GM12878 (cell line): ENCODE data around the gene NACA. TPM values are rescaled to one million over a fixed set of nuclear protein-coding genes. Genes with fewer than 3 reads are reported as not detected.
A peak's percentile ranks its signal among the peaks of the same experiment; 100 is the strongest.

ENCODE experiments used
- ATAC-seq: fragments of 200-7000 bp; cut with Tn5 transposase; 3 replicates; pipeline ENCODE4 v1.9.1; 2020; ENCODE audit warnings: mild to moderate bottlenecking, moderate library complexity
- BruUV-seq: library from RNA; stranded (reverse); fragments of 400-500 nt; replicated peaks from 2 replicates; lab custom pipeline; 2021; lab: Mats Ljungman, UMichigan
- CTCF ChIA-PET: fragments of 300-600 bp; sonication (Branson Sonifier 250); formaldehyde crosslinking; extraction: SDS; loops from one replicate; lab custom pipeline; 2021; ENCODE audit warnings: inconsistent platforms; lab: Yijun Ruan, JAX
- POLR2A ChIA-PET: fragments of 350-600 bp; formaldehyde crosslinking; extraction: SDS; loops from one replicate; lab custom pipeline; 2021; ENCODE audit warnings: inconsistent platforms; lab: Charles Lee
- RAD21 ChIA-PET: fragments of 300-600 bp; sonication (Branson Sonifier 250); formaldehyde crosslinking; loops from one replicate; lab custom pipeline; 2023; ENCODE audit warnings: antibody characterized with exemption; ENCODE audit not compliant: unreplicated experiment; lab: Charles Lee
- SMC1A ChIA-PET: fragments of 300-600 bp; sonication (Branson Sonifier 250); formaldehyde crosslinking; loops from one replicate; lab custom pipeline; 2023; ENCODE audit not compliant: unreplicated experiment, uncharacterized antibody; lab: Charles Lee
- DNase-seq: peaks from one replicate; pipeline ENCODE4 v3.0.0-alpha.2; 2011; ENCODE audit warnings: low read depth, low spot score
- FAIRE-seq: peaks from 3 replicates; lab custom pipeline; 2011; peaks lifted over from hg19 to GRCh38; lab: Jason Lieb, UNC
- H2AFZ ChIP-seq: 2 replicates; pipeline ENCODE4 v1.6.0; 2011; ENCODE audit warnings: low read depth, low read length, control low read depth; ENCODE audit not compliant: control insufficient read depth
- H3K27ac ChIP-seq: 2 replicates; pipeline ENCODE4 v1.5.1; 2011; ENCODE audit warnings: control low read depth; ENCODE audit not compliant: control insufficient read depth, insufficient read depth
- H3K27me3 ChIP-seq, 2 experiments: replicated peaks in 1 of 2; 2 replicates each; pipeline versions ENCODE4 v1.6.0 to v1.6.1; 2011; ENCODE audit warnings: low read length in 1 of 2; ENCODE audit not compliant: control insufficient read depth in 2 of 2, insufficient read depth in 2 of 2
- H3K36me3 ChIP-seq, 2 experiments: 2 replicates each; pipeline ENCODE4 v1.5.1; 2011; ENCODE audit warnings: low read length in 1 of 2; ENCODE audit not compliant: control insufficient read depth in 2 of 2, insufficient read depth in 2 of 2
- H3K4me1 ChIP-seq: 2 replicates; pipeline ENCODE4 v1.6.1; 2011; ENCODE audit warnings: mild to moderate bottlenecking, low read length, moderate library complexity, mixed read lengths; ENCODE audit not compliant: control insufficient read depth, insufficient read depth
- H3K4me2 ChIP-seq: 2 replicates; pipeline ENCODE4 v1.6.0; 2011; ENCODE audit warnings: control low read depth; ENCODE audit not compliant: control insufficient read depth, insufficient read depth
- H3K4me3 ChIP-seq: fragments of 200-600 bp; sonication (generic); 2 replicates; pipeline ENCODE4 v1.5.1; 2016
- H3K79me2 ChIP-seq: 2 replicates; pipeline ENCODE4 v1.6.0; 2011; ENCODE audit warnings: low read length; ENCODE audit not compliant: control insufficient read depth, insufficient read depth
- H3K9ac ChIP-seq: 2 replicates; pipeline ENCODE4 v1.8.0; 2011; ENCODE audit warnings: low read length, control low read depth, mixed read lengths; ENCODE audit not compliant: control insufficient read depth, insufficient read depth
- H3K9me3 ChIP-seq: replicated peaks from 3 replicates; pipeline ENCODE4 v1.5.1; 2011; ENCODE audit warnings: mild to moderate bottlenecking, low read length; ENCODE audit not compliant: control insufficient read depth, insufficient read depth
- H4K20me1 ChIP-seq: 2 replicates; pipeline ENCODE4 v1.6.0; 2011; ENCODE audit not compliant: control insufficient read depth, insufficient read depth
- ASH2L ChIP-seq: fragments of 300-600, 200-600 bp; sonication (generic); IDR thresholded peaks from 2 replicates; pipeline ENCODE4 v1.6.1; 2017; ENCODE audit warnings: low read depth, mild to moderate bottlenecking, borderline replicate concordance
- BCL11A ChIP-seq: IDR thresholded peaks from 2 replicates; pipeline ENCODE4 v1.6.1; 2011; ENCODE audit warnings: low read depth, low read length
- HDGF ChIP-seq: fragments of 450-650 bp; IDR thresholded peaks from 2 replicates; pipeline ENCODE4 v1.6.1; 2016; ENCODE audit warnings: antibody characterized with exemption
- HSF1 ChIP-seq: fragments of 150-350 bp; IDR thresholded peaks from 2 replicates; pipeline ENCODE4 v1.6.1; 2014; ENCODE audit warnings: mild to moderate bottlenecking, low read depth, low read length
- SRF ChIP-seq, 2 experiments: IDR thresholded peaks; 2 replicates each; pipeline ENCODE4 v1.6.1; 2011; ENCODE audit warnings: low read depth in 2 of 2, low read length in 2 of 2, mild to moderate bottlenecking in 1 of 2, moderate library complexity in 1 of 2
- STAT3 ChIP-seq: IDR thresholded peaks from 2 replicates; pipeline ENCODE4 v1.6.1; 2011; ENCODE audit warnings: low read depth, low read length, improper control_type of control experiment
- ZBED1 ChIP-seq: IDR thresholded peaks from 2 replicates; pipeline ENCODE4 v1.6.1; 2016; ENCODE audit warnings: borderline replicate concordance
- ZNF274 ChIP-seq: IDR thresholded peaks from one replicate; pipeline ENCODE4 v1.8.0; 2011; ENCODE audit not compliant: insufficient read length, insufficient read depth
- WGBS: methylation state at CpG from one replicate; pipeline ENCODE4 v1.1.6; 2016; ENCODE audit warnings: low lambda C conversion rate; ENCODE audit not compliant: insufficient replicate concordance, insufficient coverage; ENCODE audit errors: missing lambda C conversion rate; 5-methylcytosine and 5-hydroxymethylcytosine counted together
- in situ Hi-C: fragments of 300-500 bp; cut with MboI; formaldehyde crosslinking; loops from 9 replicates; pipeline ENCODE4 v1.14.3; 2018; ENCODE audit warnings: mixed read lengths
- intact Hi-C: fragments of 100-400 bp; cut with micrococcal nuclease; formaldehyde crosslinking; loops from one replicate; pipeline ENCODE4 v1.14.2; 2022; ENCODE audit not compliant: unreplicated experiment
- polyA plus RNA-seq, 11 experiments: library from polyadenylated mRNA; depleted of rRNA in 4 of 11; unstranded in 6 of 11; stranded (reverse) in 5 of 11; fragments of >200 nt; fragmentation: Nextera tagmentation in 4 of 11; fragmentation: Illumina TruSeq in 1 of 11; extraction: Ambion mirVana in 4 of 11; extraction: Trizol in 1 of 11; gene quantifications; 1 replicate in 1 of 11; 2 replicates in 10 of 11; pipeline versions ENCODE4 v1.2.1 to v1.2.3, GENCODE V29; 2011 to 2016; ENCODE audit warnings: inconsistent platforms in 2 of 11, missing spikeins in 2 of 11, low read depth in 1 of 11
- total RNA-seq, 4 experiments: library from RNA; depleted of rRNA in 3 of 4; stranded (reverse); fragments of >200 nt in 3 of 4; fragmentation: Illumina TruSeq in 1 of 4; extraction: Trizol in 1 of 4; gene quantifications; 2 replicates each; pipeline versions ENCODE4 v1.2.1 to v1.2.3, GENCODE V29; 2013 to 2021

Gene NACA
- total and polyA plus RNA-seq, 10 of the 15 experiments (the other 5 are each of a cell fraction or from before 2014, with no cell fraction given) = 1,181 to 2,782 (median 1,905) TPM

GRCh38 chr12:56716933-56717880 lies 7.9 kb downstream of the NACA start (continued):
- TF ChIP-seq STAT3 (no peak), HSF1 (no peak), BCL11A (no peak), SRF (IDR thresholded peaks at IDR 0.05; ENCODE audit: low read depth in 2 of 2, low read length in 2 of 2) (no peak), ZNF274 (no peak), ASH2L (no peak)
- TF ChIP-seq, all 136 proteins: peak for 0

GRCh38 chr12:56716458-56716857 lies 8.6 kb downstream of the NACA start:
- Histone ChIP-seq H3K4me3 (no peak overlapping the region), H3K9me3 (no peaks in the 10 kb centered on the region), H3K4me1 (peaks cover 30% of the 10 kb centered on the region), H3K9ac (no peak overlapping the region), H3K27me3 (no peaks in the 10 kb centered on the region), H3K36me3 (peaks cover 29 to 44% of the 10 kb centered on the region in 2 experiments), H3K27ac (peak overlapping the region; percentile 50), H2AFZ (no peak overlapping the region), H4K20me1 (peaks cover 35% of the 10 kb centered on the region), H3K4me2 (no peak overlapping the region), H3K79me2 (peaks cover 61% of the 10 kb centered on the region)
- TF ChIP-seq ZBED1 (no peak), HDGF (no peak)
- in situ Hi-C loops = no loop called here
- FAIRE-seq = no peak
- RAD21 ChIA-PET = interaction anchor here (1.6 kb wide), 1 partner anchor 37 kb away, joined by 4 read pairs; no protein-coding TSS in a partner anchor
- ATAC-seq = no peak
- intact Hi-C loops = no loop called here
- POLR2A ChIA-PET = interaction anchor here (0.6 to 1.7 kb wide), 8 partner anchors 9 to 238 kb away, joined by 3 to 9 read pairs (median 3); no protein-coding TSS in a partner anchor
- 7% methylated on average over 1 of the region's 1 CpG for WGBS
- SMC1A ChIA-PET = interaction anchor here (0.6 to 1.0 kb wide), 2 partner anchors 9 to 27 kb away, joined by 3 to 4 read pairs; partner anchors contain the start of gene NACA
- CTCF ChIA-PET = interaction anchor here (0.6 to 0.9 kb wide), 4 partner anchors 37 to 271 kb away, joined by 3 read pairs; no protein-coding TSS in a partner anchor
- no peak for DNase-seq
- BruUV-seq = no TSS peak
